GM23248 (cell line): Measurements from ENCODE around the gene SORL1-AS1.

Experiments
- EZH2 ChIP-seq: fragments of 200-600 bp; sonication (generic); IDR thresholded peaks from 2 replicates; pipeline ENCODE4 v1.6.1; 2018; ENCODE audit warnings: antibody characterized with exemption, mild to moderate bottlenecking; ENCODE audit not compliant: insufficient read depth, poor library complexity, severe bottlenecking
- EZH2phosphoT487 ChIP-seq: fragments of 200-600 bp; sonication (generic); IDR thresholded peaks from 2 replicates; pipeline ENCODE4 v1.6.1; 2018; ENCODE audit warnings: antibody characterized with exemption, moderate library complexity, mild to moderate bottlenecking, low read depth; ENCODE audit not compliant: insufficient read depth

GRCh38 chr11:121494355-121495099 is 41.8 kb upstream of the SORL1-AS1 start:
- TF ChIP-seq EZH2, result no peak
- no peak for TF ChIP-seq EZH2phosphoT487
